ENCODE results near the gene IGSF6.

IGSF6 gene

DNA sequence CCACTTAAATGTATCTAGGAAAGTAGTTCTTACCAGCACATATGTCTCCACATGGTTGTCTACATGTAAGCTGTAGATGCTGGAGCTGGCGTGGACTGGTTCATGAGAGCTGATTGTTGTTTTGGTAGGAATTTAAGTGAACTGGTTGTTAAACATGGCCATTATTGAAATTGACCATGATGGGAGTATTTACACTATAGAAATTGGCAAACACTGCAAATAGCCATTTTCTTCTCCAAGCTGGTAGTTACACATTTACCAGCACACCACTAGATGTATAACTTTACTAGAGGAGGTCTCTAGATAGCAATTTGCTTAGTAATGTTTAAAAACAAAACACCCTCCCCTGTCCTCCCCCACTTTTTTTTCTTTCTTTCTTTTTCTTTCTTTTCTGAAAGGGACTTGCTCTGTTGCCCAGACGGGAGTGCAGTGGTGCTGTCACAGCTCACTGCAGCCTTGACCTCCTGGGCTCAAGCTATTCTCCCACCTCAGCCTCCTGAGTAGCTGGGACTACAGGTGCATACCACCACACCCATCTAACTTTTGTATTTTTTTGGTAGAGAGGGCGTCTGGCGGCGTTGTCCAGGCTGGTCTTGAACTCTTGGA is 24.2 kb downstream of the IGSF6 start:
- DNase-seq (ENCODE audit: low spot score) = no peak
- in situ Hi-C loops (cut with MboI; ENCODE audit: low sequenced_read_pairs, unreplicated experiment) = no loop called here
- TF ChIP-seq, protein P1, sequence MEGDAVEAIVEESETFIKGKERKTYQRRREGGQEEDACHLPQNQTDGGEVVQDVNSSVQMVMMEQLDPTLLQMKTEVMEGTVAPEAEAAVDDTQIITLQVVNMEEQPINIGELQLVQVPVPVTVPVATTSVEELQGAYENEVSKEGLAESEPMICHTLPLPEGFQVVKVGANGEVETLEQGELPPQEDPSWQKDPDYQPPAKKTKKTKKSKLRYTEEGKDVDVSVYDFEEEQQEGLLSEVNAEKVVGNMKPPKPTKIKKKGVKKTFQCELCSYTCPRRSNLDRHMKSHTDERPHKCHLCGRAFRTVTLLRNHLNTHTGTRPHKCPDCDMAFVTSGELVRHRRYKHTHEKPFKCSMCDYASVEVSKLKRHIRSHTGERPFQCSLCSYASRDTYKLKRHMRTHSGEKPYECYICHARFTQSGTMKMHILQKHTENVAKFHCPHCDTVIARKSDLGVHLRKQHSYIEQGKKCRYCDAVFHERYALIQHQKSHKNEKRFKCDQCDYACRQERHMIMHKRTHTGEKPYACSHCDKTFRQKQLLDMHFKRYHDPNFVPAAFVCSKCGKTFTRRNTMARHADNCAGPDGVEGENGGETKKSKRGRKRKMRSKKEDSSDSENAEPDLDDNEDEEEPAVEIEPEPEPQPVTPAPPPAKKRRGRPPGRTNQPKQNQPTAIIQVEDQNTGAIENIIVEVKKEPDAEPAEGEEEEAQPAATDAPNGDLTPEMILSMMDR (IDR thresholded peaks at IDR 0.05; ENCODE audit: borderline replicate concordance, control extremely low read depth, extremely low read depth, insufficient read depth, missing control alignments) = no peak

DNA sequence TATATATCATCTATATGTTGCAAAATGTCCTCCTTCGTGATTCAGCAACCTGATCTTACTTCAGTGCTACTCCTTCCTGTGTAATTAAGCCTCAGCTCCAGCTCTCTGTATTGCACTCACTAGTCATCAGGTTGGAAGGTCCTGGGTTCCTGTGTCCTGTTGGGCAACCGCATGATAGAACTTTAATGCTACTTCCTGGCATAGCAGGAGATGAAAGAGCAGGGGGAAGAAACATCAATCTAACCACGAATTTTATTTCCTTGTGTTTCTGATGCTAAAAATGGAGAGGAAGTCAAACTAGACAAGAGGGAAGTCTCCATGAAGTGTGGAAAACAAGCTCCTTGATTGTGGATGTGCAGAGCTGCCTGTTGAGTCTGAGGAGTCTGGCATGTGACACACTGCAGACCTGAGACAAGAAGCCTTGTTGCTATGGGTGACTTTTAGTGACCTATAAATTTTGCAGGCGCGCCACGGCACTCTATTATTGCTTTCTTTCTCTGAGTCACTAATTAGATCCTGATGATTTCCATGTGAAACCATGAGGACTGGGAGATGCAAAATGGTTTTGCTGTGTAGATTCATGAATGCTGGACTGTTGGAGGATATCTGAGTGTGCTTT is 25.6 kb downstream of the IGSF6 start:
- TF ChIP-seq, protein P1 (IDR thresholded peaks at IDR 0.05; ENCODE audit: borderline replicate concordance, control extremely low read depth, extremely low read depth, insufficient read depth, missing control alignments) = no peak
- in situ Hi-C loops (cut with MboI; ENCODE audit: low sequenced_read_pairs, unreplicated experiment) = no loop called here
- no peak for DNase-seq (ENCODE audit: low spot score)

DNA sequence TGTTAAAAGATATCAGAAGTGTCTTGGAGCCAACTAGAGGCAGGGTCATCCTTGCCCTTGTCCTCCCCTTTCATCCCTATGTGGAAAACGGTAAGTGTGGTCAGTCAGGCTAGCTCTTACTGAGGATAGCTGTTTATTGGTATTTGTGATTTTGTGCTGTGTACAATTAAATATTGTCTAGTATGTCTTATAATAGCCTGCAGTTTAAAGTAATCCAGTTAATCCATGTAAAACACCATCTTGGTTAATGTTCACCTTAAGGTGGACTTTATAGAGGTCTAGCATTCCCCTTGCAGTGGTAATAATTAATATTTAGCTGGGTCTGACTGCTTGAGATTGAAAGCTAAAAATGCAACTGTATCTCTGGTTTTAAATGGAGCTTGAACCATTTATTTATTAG is 27.4 kb downstream of the IGSF6 start:
- DNase-seq (ENCODE audit: low spot score) = no peak
- in situ Hi-C loops (cut with MboI; ENCODE audit: low sequenced_read_pairs, unreplicated experiment) = no loop called here
- TF ChIP-seq, protein P1 (IDR thresholded peaks at IDR 0.05; ENCODE audit: borderline replicate concordance, control extremely low read depth, extremely low read depth, insufficient read depth, missing control alignments) = no peak

DNA sequence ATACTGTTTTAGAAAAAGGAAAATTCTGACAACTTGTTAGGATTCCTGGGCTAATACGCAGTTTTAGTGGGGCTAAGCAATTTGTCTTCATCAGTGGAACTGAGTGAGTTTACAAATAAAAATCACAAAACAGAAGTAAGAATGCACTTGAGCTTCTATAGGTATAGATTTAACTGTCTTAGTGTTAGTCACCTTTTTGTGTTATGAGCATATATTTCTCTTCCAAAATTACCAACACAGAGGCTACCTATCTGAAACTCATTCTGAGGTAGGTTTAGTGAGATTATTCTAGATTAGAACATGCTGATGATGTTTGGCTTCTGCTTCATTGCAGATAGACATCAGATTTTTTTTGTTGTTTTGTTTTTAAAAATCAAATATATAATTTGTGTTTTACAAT is 29.9 kb downstream of the IGSF6 start:
- DNase-seq (ENCODE audit: low spot score) = no peak
- in situ Hi-C loops (cut with MboI; ENCODE audit: low sequenced_read_pairs, unreplicated experiment) = no loop called here
- TF ChIP-seq, protein P1 (IDR thresholded peaks at IDR 0.05; ENCODE audit: borderline replicate concordance, control extremely low read depth, extremely low read depth, insufficient read depth, missing control alignments) = no peak

DNA sequence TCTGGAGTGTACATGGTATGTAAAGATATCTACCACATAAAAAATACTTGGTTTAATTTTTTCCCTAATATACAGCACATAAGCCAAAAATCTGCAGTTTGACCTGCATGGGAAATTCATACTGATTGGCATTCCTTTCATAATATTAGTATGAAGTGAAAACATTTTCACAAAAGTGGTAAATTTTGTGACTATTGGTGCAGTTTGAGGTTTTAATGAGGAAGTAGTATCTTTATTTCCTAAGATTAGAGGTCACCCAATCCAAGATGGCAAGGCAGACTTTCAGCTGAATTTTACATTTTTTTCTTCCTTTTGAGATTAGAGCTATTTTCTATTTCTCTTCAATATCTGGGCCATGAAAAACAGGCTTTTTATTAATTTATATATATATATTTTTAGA is 31.8 kb downstream of the IGSF6 start:
- no peak for DNase-seq (ENCODE audit: low spot score)
- in situ Hi-C loops (cut with MboI; ENCODE audit: low sequenced_read_pairs, unreplicated experiment) = no loop called here
- TF ChIP-seq, protein P1 (IDR thresholded peaks at IDR 0.05; ENCODE audit: borderline replicate concordance, control extremely low read depth, extremely low read depth, insufficient read depth, missing control alignments) = no peak

DNA sequence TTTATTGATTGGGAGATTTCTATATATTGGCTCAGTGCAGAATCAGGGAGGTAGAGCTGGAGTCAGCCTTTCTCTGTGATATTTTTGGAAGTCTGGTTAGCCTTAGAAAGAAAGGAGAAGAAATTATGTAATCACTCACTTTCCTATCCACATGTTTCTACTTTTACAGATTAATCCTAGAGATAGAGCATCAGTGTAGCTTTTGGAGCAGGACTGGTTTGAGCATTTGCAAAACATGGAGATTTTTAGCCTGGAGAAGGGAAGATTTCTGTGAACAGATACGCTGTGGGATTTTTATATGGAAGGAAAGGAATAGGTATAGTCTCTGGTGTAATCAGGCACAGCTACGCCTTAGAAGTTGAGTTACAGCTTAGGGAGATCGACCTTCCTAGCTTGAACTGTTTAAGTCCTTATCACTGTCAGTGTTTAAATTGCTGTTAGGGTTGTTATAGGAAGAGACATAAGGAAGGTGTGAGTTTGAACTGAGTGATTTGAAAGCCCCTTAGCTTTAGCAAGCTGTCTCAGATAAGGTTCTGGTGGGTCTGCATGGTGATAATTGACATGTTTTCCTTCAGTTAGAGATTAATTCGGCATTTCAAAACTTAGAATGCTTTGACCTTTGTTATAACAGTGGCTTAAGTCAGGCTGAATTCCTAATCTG is 32.5 kb downstream of the IGSF6 start:
- TF ChIP-seq, protein P1 (IDR thresholded peaks at IDR 0.05; ENCODE audit: borderline replicate concordance, control extremely low read depth, extremely low read depth, insufficient read depth, missing control alignments) = no peak
- in situ Hi-C loops (cut with MboI; ENCODE audit: low sequenced_read_pairs, unreplicated experiment) = no loop called here
- no peak for DNase-seq (ENCODE audit: low spot score)

Data from GM13976 (cell line).